GM12878 (cell line): ENCODE data around the gene GMCL2. TPM values are rescaled to one million over a fixed set of nuclear protein-coding genes. Genes with fewer than 3 reads are reported as not detected.

ENCODE experiments used
- ATAC-seq: fragments of 200-7000 bp; cut with Tn5 transposase; 3 replicates; pipeline ENCODE4 v1.9.1; 2020; ENCODE audit warnings: mild to moderate bottlenecking, moderate library complexity
- BruUV-seq: library from RNA; stranded (reverse); fragments of 400-500 nt; replicated peaks from 2 replicates; lab custom pipeline; 2021; lab: Mats Ljungman, UMichigan
- CTCF ChIA-PET: fragments of 300-600 bp; sonication (Branson Sonifier 250); formaldehyde crosslinking; extraction: SDS; loops from one replicate; lab custom pipeline; 2021; ENCODE audit warnings: inconsistent platforms; lab: Yijun Ruan, JAX
- POLR2A ChIA-PET: fragments of 350-600 bp; formaldehyde crosslinking; extraction: SDS; loops from one replicate; lab custom pipeline; 2021; ENCODE audit warnings: inconsistent platforms; lab: Charles Lee
- RAD21 ChIA-PET: fragments of 300-600 bp; sonication (Branson Sonifier 250); formaldehyde crosslinking; loops from one replicate; lab custom pipeline; 2023; ENCODE audit warnings: antibody characterized with exemption; ENCODE audit not compliant: unreplicated experiment; lab: Charles Lee
- SMC1A ChIA-PET: fragments of 300-600 bp; sonication (Branson Sonifier 250); formaldehyde crosslinking; loops from one replicate; lab custom pipeline; 2023; ENCODE audit not compliant: unreplicated experiment, uncharacterized antibody; lab: Charles Lee
- DNase-seq: peaks from one replicate; pipeline ENCODE4 v3.0.0-alpha.2; 2011; ENCODE audit warnings: low read depth, low spot score
- FAIRE-seq: peaks from 3 replicates; lab custom pipeline; 2011; peaks lifted over from hg19 to GRCh38; lab: Jason Lieb, UNC
- H2AFZ ChIP-seq: 2 replicates; pipeline ENCODE4 v1.6.0; 2011; ENCODE audit warnings: low read depth, low read length, control low read depth; ENCODE audit not compliant: control insufficient read depth
- H3K27ac ChIP-seq: 2 replicates; pipeline ENCODE4 v1.5.1; 2011; ENCODE audit warnings: control low read depth; ENCODE audit not compliant: control insufficient read depth, insufficient read depth
- H3K27me3 ChIP-seq, 2 experiments: replicated peaks in 1 of 2; 2 replicates each; pipeline versions ENCODE4 v1.6.0 to v1.6.1; 2011; ENCODE audit warnings: low read length in 1 of 2; ENCODE audit not compliant: control insufficient read depth in 2 of 2, insufficient read depth in 2 of 2
- H3K36me3 ChIP-seq, 2 experiments: 2 replicates each; pipeline ENCODE4 v1.5.1; 2011; ENCODE audit warnings: low read length in 1 of 2; ENCODE audit not compliant: control insufficient read depth in 2 of 2, insufficient read depth in 2 of 2
- H3K4me1 ChIP-seq: 2 replicates; pipeline ENCODE4 v1.6.1; 2011; ENCODE audit warnings: mild to moderate bottlenecking, low read length, moderate library complexity, mixed read lengths; ENCODE audit not compliant: control insufficient read depth, insufficient read depth
- H3K4me2 ChIP-seq: 2 replicates; pipeline ENCODE4 v1.6.0; 2011; ENCODE audit warnings: control low read depth; ENCODE audit not compliant: control insufficient read depth, insufficient read depth
- H3K4me3 ChIP-seq: fragments of 200-600 bp; sonication (generic); 2 replicates; pipeline ENCODE4 v1.5.1; 2016
- H3K79me2 ChIP-seq: 2 replicates; pipeline ENCODE4 v1.6.0; 2011; ENCODE audit warnings: low read length; ENCODE audit not compliant: control insufficient read depth, insufficient read depth
- H3K9ac ChIP-seq: 2 replicates; pipeline ENCODE4 v1.8.0; 2011; ENCODE audit warnings: low read length, control low read depth, mixed read lengths; ENCODE audit not compliant: control insufficient read depth, insufficient read depth
- H3K9me3 ChIP-seq: replicated peaks from 3 replicates; pipeline ENCODE4 v1.5.1; 2011; ENCODE audit warnings: mild to moderate bottlenecking, low read length; ENCODE audit not compliant: control insufficient read depth, insufficient read depth
- H4K20me1 ChIP-seq: 2 replicates; pipeline ENCODE4 v1.6.0; 2011; ENCODE audit not compliant: control insufficient read depth, insufficient read depth
- BHLHE40 ChIP-seq, 2 experiments: fragments of 450-650 bp in 1 of 2; IDR thresholded peaks; 2 replicates each; pipeline ENCODE4 v1.6.1; 2011 to 2017; ENCODE audit warnings: low read depth in 2 of 2, borderline replicate concordance in 1 of 2, improper control_type of control experiment in 1 of 2, low read length in 1 of 2, mild to moderate bottlenecking in 1 of 2
- CBFB ChIP-seq: IDR thresholded peaks from 2 replicates; pipeline ENCODE4 v1.6.1; 2016; ENCODE audit warnings: antibody characterized with exemption, low read depth
- CREB1 ChIP-seq: IDR thresholded peaks from 2 replicates; pipeline ENCODE4 v1.6.1; 2012; ENCODE audit warnings: low read depth, mild to moderate bottlenecking, inconsistent platforms
- EGR1 ChIP-seq, 2 experiments: IDR thresholded peaks; 1 replicate in 1 of 2; 2 replicates in 1 of 2; pipeline ENCODE4 v1.6.1; 2011 to 2012; ENCODE audit warnings: low read depth in 2 of 2, low read length in 2 of 2, borderline replicate concordance in 1 of 2, mild to moderate bottlenecking in 1 of 2, moderate library complexity in 1 of 2
- LARP7 ChIP-seq: fragments of 450-650 bp; IDR thresholded peaks from 2 replicates; pipeline ENCODE4 v1.6.1; 2017; ENCODE audit warnings: mild to moderate bottlenecking
- MXI1 ChIP-seq: fragments of 150-350 bp; IDR thresholded peaks from 2 replicates; pipeline ENCODE4 v1.6.1; 2011; ENCODE audit warnings: low read depth, mild to moderate bottlenecking, inconsistent platforms, low read length, improper control_type of control experiment
- NFIC ChIP-seq: IDR thresholded peaks from 2 replicates; pipeline ENCODE4 v1.6.1; 2012; ENCODE audit warnings: low read depth, mild to moderate bottlenecking, inconsistent platforms, low read length, moderate library complexity
- NFXL1 ChIP-seq: fragments of 450-650 bp; IDR thresholded peaks from 2 replicates; pipeline ENCODE4 v1.6.1; 2017; ENCODE audit warnings: antibody characterized with exemption, mild to moderate bottlenecking, borderline replicate concordance
- PAX8 ChIP-seq: fragments of 450-650 bp; IDR thresholded peaks from 2 replicates; pipeline ENCODE4 v1.6.1; 2017; ENCODE audit warnings: mild to moderate bottlenecking, moderate library complexity
- POLR2A ChIP-seq: IDR thresholded peaks from 2 replicates; pipeline ENCODE4 v1.6.1; 2011; ENCODE audit warnings: low read depth, mild to moderate bottlenecking, low read length
- RBBP5 ChIP-seq: fragments of 200-600 bp; sonication (generic); conservative IDR thresholded peaks from 2 replicates; pipeline ENCODE4 v1.6.1; 2016
- SIN3A ChIP-seq: IDR thresholded peaks from 2 replicates; pipeline ENCODE4 v1.6.1; 2012; ENCODE audit warnings: low read depth, low read length, improper control_type of control experiment
- SMARCA5 ChIP-seq: fragments of 450-650 bp; IDR thresholded peaks from 2 replicates; pipeline ENCODE4 v1.6.1; 2017; ENCODE audit warnings: mild to moderate bottlenecking
- TAF1 ChIP-seq: IDR thresholded peaks from 2 replicates; pipeline ENCODE4 v1.6.1; 2011; ENCODE audit warnings: mild to moderate bottlenecking, low read depth, low read length, borderline replicate concordance
- WGBS: methylation state at CpG from one replicate; pipeline ENCODE4 v1.1.6; 2016; ENCODE audit warnings: low lambda C conversion rate; ENCODE audit not compliant: insufficient replicate concordance, insufficient coverage; ENCODE audit errors: missing lambda C conversion rate; 5-methylcytosine and 5-hydroxymethylcytosine counted together
- in situ Hi-C: fragments of 300-500 bp; cut with MboI; formaldehyde crosslinking; loops from 9 replicates; pipeline ENCODE4 v1.14.3; 2018; ENCODE audit warnings: mixed read lengths
- intact Hi-C: fragments of 100-400 bp; cut with micrococcal nuclease; formaldehyde crosslinking; loops from one replicate; pipeline ENCODE4 v1.14.2; 2022; ENCODE audit not compliant: unreplicated experiment
- polyA plus RNA-seq, 11 experiments: library from polyadenylated mRNA; depleted of rRNA in 4 of 11; unstranded in 6 of 11; stranded (reverse) in 5 of 11; fragments of >200 nt; fragmentation: Nextera tagmentation in 4 of 11; fragmentation: Illumina TruSeq in 1 of 11; extraction: Ambion mirVana in 4 of 11; extraction: Trizol in 1 of 11; gene quantifications; 1 replicate in 1 of 11; 2 replicates in 10 of 11; pipeline versions ENCODE4 v1.2.1 to v1.2.3, GENCODE V29; 2011 to 2016; ENCODE audit warnings: inconsistent platforms in 2 of 11, missing spikeins in 2 of 11, low read depth in 1 of 11
- total RNA-seq, 4 experiments: library from RNA; depleted of rRNA in 3 of 4; stranded (reverse); fragments of >200 nt in 3 of 4; fragmentation: Illumina TruSeq in 1 of 4; extraction: Trizol in 1 of 4; gene quantifications; 2 replicates each; pipeline versions ENCODE4 v1.2.1 to v1.2.3, GENCODE V29; 2013 to 2021
- TF ChIP-seq, protein P1 (sequence below): IDR thresholded peaks from 2 replicates; pipeline ENCODE4 v1.6.1; 2012; ENCODE audit warnings: low read depth, low read length, improper control_type of control experiment
- TF ChIP-seq, protein P2 (sequence below): IDR thresholded peaks from 2 replicates; pipeline ENCODE4 v1.6.1; 2012; ENCODE audit warnings: low read depth, low read length, improper control_type of control experiment
- TF ChIP-seq, protein P3 (sequence below): fragments of 450-650 bp; conservative IDR thresholded peaks from 2 replicates; pipeline ENCODE4 v1.6.1; 2017; ENCODE audit warnings: mild to moderate bottlenecking, moderate library complexity
- TF ChIP-seq, protein P4 (sequence below): IDR thresholded peaks from 2 replicates; pipeline ENCODE4 v1.6.1; 2011; ENCODE audit warnings: low read depth, low read length, improper control_type of control experiment, borderline replicate concordance

Gene GMCL2
- total and polyA plus RNA-seq, 10 of the 15 experiments (the other 5 are each of a cell fraction or from before 2014, with no cell fraction given): 0.07 TPM; not detected in 9

DNA sequence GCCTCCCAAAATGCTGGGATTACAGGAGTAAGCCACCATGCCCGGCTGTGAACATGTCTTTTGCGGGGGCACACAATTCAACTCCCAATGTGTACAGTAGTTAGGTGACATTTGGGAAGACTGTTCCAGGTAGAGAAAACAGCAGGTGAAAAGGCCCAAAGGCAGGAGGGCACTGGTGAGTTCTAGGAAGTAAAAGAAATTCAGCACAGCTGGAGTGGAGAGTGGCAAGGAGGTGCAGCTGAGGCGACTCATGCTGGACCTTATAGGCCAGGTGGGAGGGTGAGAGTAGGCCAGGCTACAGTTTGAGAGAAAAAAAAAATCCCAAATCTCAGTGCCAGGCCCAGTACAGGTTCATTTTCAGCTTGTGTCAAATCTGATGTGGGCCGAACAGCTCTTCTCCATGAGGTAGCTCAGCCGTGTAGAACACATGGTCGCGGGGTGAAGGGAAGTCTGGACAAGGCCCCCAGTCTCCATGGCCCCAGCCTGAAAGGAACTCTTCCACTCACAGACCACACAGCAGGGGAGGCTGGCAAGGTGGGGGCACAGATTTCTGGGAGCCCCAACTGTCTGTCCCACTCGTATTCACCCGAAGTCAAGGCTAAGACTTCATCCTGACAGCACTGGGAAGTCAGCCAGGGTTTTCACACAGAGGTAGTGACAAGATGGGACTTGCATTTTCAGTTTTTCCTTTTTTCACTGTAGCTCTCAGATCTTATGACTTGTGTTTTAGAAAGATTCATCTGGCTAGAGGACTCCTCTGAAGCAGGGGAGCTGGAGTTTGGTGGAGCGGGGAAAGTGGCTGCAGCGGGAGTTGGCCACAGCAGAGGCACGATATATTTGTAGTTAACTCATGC, 12.6 kb upstream of the GMCL2 start:
- Histone ChIP-seq H4K20me1 (no peaks in the 10 kb centered on the region), H3K36me3 (no peaks in the 10 kb centered on the region), H2AFZ (no peak overlapping the region), H3K27ac (no peak overlapping the region), H3K27me3 (no peaks in the 10 kb centered on the region), H3K9ac (no peak overlapping the region), H3K4me3 (no peak overlapping the region), H3K4me2 (no peak overlapping the region), H3K79me2 (peaks cover 10% of the 10 kb centered on the region), H3K9me3 (no peaks in the 10 kb centered on the region), H3K4me1 (no peaks in the 10 kb centered on the region)
- in situ Hi-C loops: no loop called here
- ChIA-PET CTCF (interaction anchor here (1.4 kb wide), 1 partner anchor 124 kb away, joined by 3 read pairs; no protein-coding TSS in a partner anchor), SMC1A (no interaction called here), RAD21 (no interaction called here), POLR2A (no interaction called here)
- intact Hi-C loops: no loop called here
- BruUV-seq: no TSS peak
- no peak for DNase-seq
- ATAC-seq: no peak
- no peak for TF ChIP-seq NFXL1
- TF ChIP-seq CBFB: no peak
- no peak for TF ChIP-seq TAF1
- no peak for TF ChIP-seq MXI1
- no peak for TF ChIP-seq PAX8
- TF ChIP-seq, protein P1, sequence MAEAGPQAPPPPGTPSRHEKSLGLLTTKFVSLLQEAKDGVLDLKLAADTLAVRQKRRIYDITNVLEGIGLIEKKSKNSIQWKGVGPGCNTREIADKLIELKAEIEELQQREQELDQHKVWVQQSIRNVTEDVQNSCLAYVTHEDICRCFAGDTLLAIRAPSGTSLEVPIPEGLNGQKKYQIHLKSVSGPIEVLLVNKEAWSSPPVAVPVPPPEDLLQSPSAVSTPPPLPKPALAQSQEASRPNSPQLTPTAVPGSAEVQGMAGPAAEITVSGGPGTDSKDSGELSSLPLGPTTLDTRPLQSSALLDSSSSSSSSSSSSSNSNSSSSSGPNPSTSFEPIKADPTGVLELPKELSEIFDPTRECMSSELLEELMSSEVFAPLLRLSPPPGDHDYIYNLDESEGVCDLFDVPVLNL: no peak
- TF ChIP-seq NFIC: no peak
- TF ChIP-seq BHLHE40 (IDR thresholded peaks at IDR 0.05; ENCODE audit: borderline replicate concordance in 1 of 2, low read depth in 2 of 2, low read length in 1 of 2): no peak
- TF ChIP-seq LARP7: no peak
- TF ChIP-seq SMARCA5: no peak
- TF ChIP-seq, protein P2, sequence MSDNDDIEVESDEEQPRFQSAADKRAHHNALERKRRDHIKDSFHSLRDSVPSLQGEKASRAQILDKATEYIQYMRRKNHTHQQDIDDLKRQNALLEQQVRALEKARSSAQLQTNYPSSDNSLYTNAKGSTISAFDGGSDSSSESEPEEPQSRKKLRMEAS: no peak
- TF ChIP-seq EGR1 (IDR thresholded peaks at IDR 0.05; ENCODE audit: borderline replicate concordance in 1 of 2, low read depth in 2 of 2, low read length in 2 of 2): no peak
- no peak for TF ChIP-seq RBBP5
- TF ChIP-seq, protein P3, sequence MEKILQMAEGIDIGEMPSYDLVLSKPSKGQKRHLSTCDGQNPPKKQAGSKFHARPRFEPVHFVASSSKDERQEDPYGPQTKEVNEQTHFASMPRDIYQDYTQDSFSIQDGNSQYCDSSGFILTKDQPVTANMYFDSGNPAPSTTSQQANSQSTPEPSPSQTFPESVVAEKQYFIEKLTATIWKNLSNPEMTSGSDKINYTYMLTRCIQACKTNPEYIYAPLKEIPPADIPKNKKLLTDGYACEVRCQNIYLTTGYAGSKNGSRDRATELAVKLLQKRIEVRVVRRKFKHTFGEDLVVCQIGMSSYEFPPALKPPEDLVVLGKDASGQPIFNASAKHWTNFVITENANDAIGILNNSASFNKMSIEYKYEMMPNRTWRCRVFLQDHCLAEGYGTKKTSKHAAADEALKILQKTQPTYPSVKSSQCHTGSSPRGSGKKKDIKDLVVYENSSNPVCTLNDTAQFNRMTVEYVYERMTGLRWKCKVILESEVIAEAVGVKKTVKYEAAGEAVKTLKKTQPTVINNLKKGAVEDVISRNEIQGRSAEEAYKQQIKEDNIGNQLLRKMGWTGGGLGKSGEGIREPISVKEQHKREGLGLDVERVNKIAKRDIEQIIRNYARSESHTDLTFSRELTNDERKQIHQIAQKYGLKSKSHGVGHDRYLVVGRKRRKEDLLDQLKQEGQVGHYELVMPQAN: no peak
- no peak for TF ChIP-seq POLR2A
- no peak for TF ChIP-seq CREB1
- TF ChIP-seq SIN3A: no peak
- TF ChIP-seq, protein P4, sequence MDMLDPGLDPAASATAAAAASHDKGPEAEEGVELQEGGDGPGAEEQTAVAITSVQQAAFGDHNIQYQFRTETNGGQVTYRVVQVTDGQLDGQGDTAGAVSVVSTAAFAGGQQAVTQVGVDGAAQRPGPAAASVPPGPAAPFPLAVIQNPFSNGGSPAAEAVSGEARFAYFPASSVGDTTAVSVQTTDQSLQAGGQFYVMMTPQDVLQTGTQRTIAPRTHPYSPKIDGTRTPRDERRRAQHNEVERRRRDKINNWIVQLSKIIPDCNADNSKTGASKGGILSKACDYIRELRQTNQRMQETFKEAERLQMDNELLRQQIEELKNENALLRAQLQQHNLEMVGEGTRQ: no peak
- WGBS: 73% methylated on average over 12 of the region's 12 CpGs
- FAIRE-seq: no peak
